ENCODE measurements around the gene FAM107A. TPM values are rescaled to one million over a fixed set of nuclear protein-coding genes. Genes with fewer than 3 reads are reported as not detected.

The FAM107A gene
- total and polyA plus RNA-seq, 2 of the 13 experiments (the other 11 are each of a cell fraction or from before 2014, with no cell fraction given) = not detected

GRCh38 chr3:58529516-58530353, 47.5 kb downstream of the FAM107A start (continued):
- TF ChIP-seq ZNF251 (CRISPR knock-in tag; IDR thresholded peaks at IDR 0.05) (no peak), STAG1 (CRISPR knock-in tag; IDR thresholded peaks at IDR 0.05) (peak; percentile 74), MYC (CRISPR knock-in tag; IDR thresholded peaks at IDR 0.05; ENCODE audit: borderline replicate concordance) (no peak), KDM5A (IDR thresholded peaks at IDR 0.05; ENCODE audit: borderline replicate concordance, low read length) (no peak), MZF1 (CRISPR knock-in tag; IDR thresholded peaks at IDR 0.05; ENCODE audit: borderline replicate concordance) (no peak), HMGXB4 (CRISPR knock-in tag; IDR thresholded peaks at IDR 0.05; ENCODE audit: borderline replicate concordance in 1 of 2, low read depth in 1 of 2) (no peak), BATF2 (CRISPR knock-in tag; IDR thresholded peaks at IDR 0.05) (no peak), THAP11 (CRISPR knock-in tag; IDR thresholded peaks at IDR 0.05) (no peak), ATF6 (CRISPR knock-in tag; conservative IDR thresholded peaks at IDR 0.05) (no peak), ZNF3 (CRISPR knock-in tag; IDR thresholded peaks at IDR 0.05) (no peak), ZNF589 (CRISPR knock-in tag; conservative IDR thresholded peaks at IDR 0.05) (no peak)

Data from HepG2 (cell line).